PC-3 (cell line): Measurements from ENCODE around the gene FPR3.

Experiments used
- CTCF ChIP-seq: fragments of 300-600 bp; sonication (generic); conservative IDR thresholded peaks from 2 replicates; pipeline ENCODE4 v1.5.1; 2017; ENCODE audit warnings: antibody characterized with exemption, low read depth, mild to moderate bottlenecking, low read length
- EZH2 ChIP-seq: fragments of 300-600 bp; sonication (generic); IDR thresholded peaks from one replicate; pipeline ENCODE4 v1.6.1; 2017; ENCODE audit warnings: antibody characterized with exemption, mild to moderate bottlenecking, low read length; ENCODE audit not compliant: unreplicated experiment

- TF ChIP-seq EZH2, result no peak
- no peak for TF ChIP-seq CTCF
Observed at GRCh38 chr19:51797480-51797879, 2.5 kb downstream of the FPR3 start.
